LNCAP (cell line): ENCODE results near the gene NTM.

Experiments
- TF ChIP-seq, protein P1 (sequence below): fragments of 450-650 bp; IDR thresholded peaks from 2 replicates; pipeline ENCODE4 v1.5.1; 2017; ENCODE audit warnings: mild to moderate bottlenecking

Gene NTM

DNA sequence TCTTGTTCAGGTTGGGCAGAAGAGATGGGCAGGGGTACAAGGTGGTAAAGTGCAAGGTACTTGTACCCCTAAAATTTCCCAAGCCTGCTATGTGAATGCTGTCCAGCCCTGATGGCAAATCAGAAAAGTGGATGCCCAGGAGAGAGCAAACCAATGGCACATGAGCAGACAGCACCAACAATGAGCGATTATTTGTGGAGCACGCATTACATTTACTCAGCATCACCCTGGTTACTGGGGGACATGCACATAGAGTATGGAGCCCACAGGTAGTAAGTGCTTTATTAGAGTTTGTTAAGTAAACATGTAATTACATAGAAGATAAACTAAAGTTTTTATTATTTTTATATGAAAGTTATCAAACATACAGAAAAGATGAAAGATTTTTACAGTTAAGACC, 165.7 kb downstream of the NTM start:
- TF ChIP-seq, protein P1, sequence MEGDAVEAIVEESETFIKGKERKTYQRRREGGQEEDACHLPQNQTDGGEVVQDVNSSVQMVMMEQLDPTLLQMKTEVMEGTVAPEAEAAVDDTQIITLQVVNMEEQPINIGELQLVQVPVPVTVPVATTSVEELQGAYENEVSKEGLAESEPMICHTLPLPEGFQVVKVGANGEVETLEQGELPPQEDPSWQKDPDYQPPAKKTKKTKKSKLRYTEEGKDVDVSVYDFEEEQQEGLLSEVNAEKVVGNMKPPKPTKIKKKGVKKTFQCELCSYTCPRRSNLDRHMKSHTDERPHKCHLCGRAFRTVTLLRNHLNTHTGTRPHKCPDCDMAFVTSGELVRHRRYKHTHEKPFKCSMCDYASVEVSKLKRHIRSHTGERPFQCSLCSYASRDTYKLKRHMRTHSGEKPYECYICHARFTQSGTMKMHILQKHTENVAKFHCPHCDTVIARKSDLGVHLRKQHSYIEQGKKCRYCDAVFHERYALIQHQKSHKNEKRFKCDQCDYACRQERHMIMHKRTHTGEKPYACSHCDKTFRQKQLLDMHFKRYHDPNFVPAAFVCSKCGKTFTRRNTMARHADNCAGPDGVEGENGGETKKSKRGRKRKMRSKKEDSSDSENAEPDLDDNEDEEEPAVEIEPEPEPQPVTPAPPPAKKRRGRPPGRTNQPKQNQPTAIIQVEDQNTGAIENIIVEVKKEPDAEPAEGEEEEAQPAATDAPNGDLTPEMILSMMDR: no peak

- TF ChIP-seq, protein P1: no peak
Measured at GRCh38 chr11:131537196-131537595, 166.8 kb downstream of the NTM start.

- TF ChIP-seq, protein P1: no peak
Measured at GRCh38 chr11:131537748-131538147, 167.3 kb downstream of the NTM start.

DNA sequence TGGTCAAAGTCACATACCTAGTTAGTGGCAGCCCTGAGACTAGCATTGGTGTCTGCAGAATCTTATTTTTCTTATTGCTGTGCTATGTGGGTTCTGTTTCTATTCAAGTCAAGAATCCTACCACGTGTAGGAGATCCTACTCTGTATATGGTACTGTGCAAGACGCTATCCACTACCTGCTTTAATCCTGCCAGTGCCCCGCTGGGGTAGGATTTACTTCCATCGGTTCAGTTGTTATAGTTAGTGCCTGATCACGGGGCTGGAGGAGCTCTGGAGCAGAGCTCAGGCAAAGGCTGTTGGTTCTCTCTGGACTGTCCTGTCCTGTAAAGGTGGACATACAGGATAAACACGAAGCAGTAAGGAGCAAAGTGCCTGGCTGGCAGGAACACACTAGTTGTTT, 167.9 kb downstream of the NTM start:
- TF ChIP-seq, protein P1: no peak

- TF ChIP-seq, protein P1: no peak
Measured at GRCh38 chr11:131540676-131541075, 170.3 kb downstream of the NTM start.

DNA sequence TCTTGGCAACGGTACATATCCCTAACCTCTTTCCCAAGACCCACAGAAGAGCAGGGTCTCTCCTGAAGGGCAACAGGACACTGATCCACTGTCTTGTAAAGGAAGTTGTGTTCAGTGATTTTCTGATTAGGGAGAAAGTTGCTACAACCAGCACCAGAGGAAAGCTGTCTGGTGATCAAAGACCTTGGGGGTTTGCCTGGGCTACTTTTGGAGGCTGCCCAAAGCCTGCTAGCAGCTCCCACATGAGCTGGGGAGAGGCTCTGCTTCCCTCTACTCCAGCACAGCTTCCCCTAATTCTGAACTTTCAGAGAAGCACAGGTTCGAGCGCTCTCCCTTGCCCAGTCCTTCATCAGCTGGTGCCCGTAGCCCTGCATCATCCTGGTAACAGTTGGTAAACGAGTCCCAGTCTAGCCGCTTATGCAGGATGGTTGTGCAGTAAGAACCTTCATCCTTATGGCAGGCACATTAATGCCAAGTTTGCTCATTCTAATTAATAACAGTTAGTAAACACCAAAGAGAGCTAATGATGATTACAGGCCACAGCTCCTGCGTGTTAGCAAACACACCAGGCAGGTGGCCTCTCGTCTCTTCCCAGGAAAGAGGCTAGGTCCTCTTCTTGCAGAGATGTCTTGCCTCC, 173.1 kb downstream of the NTM start:
- TF ChIP-seq, protein P1: no peak

DNA sequence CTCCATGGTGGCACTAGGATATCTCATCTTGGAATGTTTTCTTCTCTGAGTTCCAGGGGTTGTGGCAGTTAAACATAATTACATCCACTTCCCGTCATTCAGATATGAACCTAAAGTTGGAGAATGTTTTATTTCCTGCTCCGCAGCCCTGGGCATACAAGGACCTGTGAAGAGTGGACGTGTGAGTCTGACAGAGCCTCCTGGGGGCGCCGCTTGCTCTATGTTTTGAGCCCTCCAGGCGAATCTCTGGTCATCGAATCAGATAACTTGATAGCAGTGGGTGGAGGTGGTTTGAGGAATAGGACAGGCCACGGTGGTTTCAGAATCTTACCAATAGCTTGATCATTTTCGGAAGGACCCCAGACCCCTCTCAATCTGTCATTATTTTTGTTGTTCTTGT, 174.2 kb downstream of the NTM start:
- TF ChIP-seq, protein P1: no peak
